A549 treated with CpdA at 1 μM for 4 hours (cell line): ENCODE measurements around the gene UIMC1. TPM values are rescaled to one million over a fixed set of nuclear protein-coding genes. Genes with fewer than 3 reads are reported as not detected.

Experiments used
- total RNA-seq: library from RNA; stranded (reverse); fragments of 200-300 nt; extraction: Qiagen RNA extraction; gene quantifications from 5 replicates; pipeline ENCODE4 v1.2.3, GENCODE V29; 2022; ENCODE audit warnings: low read depth

The UIMC1 gene
- 39.5 to 50.5 TPM (median 43.6 TPM) in 5 replicates for total RNA-seq

DNA sequence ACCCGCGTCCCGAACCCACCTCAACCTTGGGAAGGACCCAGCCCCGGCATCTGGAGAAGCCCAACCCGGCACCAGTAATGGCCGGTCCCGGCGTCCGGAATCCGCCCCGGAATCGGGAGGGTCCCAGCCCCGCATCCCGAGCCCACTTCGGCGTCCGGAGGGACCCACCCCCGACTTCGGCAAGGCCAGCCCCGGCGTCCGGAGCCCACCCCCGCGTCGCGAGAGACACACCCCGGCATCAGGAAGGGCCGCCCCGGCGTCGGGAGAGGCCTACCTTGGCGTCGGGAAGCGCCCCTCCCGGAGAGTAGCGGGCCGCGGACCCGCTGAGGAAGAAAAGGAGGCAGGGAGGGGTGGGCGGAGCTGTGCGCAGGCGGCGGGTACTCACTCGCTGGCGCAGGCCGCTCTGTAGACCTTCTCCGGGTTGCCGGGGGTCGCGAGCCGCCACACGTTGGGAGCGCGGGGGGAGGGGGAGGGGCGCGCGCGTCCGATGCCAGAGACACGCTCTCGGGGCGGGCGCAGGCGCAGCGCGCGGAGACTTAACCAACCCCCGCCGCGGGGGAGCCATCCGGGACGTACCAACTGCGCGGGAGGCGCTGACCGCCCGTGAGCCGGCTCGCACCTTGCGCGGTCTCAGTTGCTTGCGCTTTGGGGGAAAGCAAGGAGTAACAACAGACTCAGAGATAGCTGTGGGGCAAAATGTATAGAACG is at the start of gene UIMC1:
TSS of gene UIMC1 (minus strand) at position 515 of the 708 bp plus-strand sequence. CDS start 24,164 bp downstream, outside the sequence.

GRCh38 chr5:177022386-177023302 is 16.1 kb upstream of the UIMC1 start, which contains the start of gene ZNF346:
TSS of gene ZNF346 (plus strand) at chr5:177022696. CDS start at chr5:177022739, 43 bp downstream.

DNA sequence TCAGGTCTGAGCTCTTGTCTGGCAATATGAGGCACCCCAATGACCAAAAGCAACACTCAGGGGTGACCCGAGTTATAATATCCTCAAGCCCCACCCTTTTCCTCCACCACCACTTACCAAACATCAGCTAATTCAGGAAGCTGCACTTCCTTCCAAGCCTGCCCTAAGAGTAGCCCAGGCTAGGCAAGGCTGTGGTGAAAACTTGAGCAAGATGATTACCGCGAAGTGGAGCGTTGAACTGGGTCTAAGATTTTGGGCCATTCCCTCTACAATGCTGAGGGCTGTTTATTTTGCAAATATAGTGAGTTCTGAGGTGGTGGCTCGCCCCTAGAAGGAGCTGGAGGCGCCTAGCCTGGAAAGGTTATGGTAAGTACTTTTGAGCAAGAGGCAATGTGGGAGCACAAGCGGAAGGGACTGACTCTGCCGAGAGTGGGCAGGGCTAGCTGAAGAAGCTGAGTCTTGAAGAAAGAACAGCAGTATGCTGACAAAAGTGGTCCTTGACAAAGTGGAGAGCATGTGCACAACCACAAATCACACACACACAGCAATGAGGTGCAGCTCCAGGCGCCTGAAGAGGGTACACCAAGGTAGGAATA is 107.2 kb downstream of the UIMC1 start, which contains the start of gene HK3:
TSS of gene HK3 (minus strand) at position 51 of the 596 bp plus-strand sequence. CDS start 3,187 bp downstream, outside the sequence.

Other genes with a start within 250 kb of the UIMC1 start
- gene UNC5A, start 196.2 kb downstream of the UIMC1 start, total RNA-seq: 0.22 to 0.39 TPM (median 0.30 TPM) in 5 replicates
- 0.08 to 0.11 TPM in 2 of 5 replicates, not detected in the others for gene HK3, start 107.4 kb downstream of the UIMC1 start, total RNA-seq
- 10.1 to 13.0 TPM (median 11.9 TPM) in 5 replicates for gene ZNF346, start 15.9 kb upstream of the UIMC1 start, total RNA-seq
- 18.9 to 25.5 TPM (median 23.5 TPM) in 5 replicates for gene FGFR4, start 80.1 kb upstream of the UIMC1 start, total RNA-seq
- gene NSD1, start 127.0 kb upstream of the UIMC1 start, total RNA-seq: 18.1 to 22.0 TPM (median 21.6 TPM) in 5 replicates